ENCODE results near the gene ARHGEF17. TPM values are rescaled to one million over a fixed set of nuclear protein-coding genes. Genes with fewer than 3 reads are reported as not detected.

The ARHGEF17 gene
- total and polyA plus RNA-seq, 2 of the 13 experiments (the other 11 are each of a cell fraction or from before 2014, with no cell fraction given), result 10.7 to 28.8 TPM

DNA sequence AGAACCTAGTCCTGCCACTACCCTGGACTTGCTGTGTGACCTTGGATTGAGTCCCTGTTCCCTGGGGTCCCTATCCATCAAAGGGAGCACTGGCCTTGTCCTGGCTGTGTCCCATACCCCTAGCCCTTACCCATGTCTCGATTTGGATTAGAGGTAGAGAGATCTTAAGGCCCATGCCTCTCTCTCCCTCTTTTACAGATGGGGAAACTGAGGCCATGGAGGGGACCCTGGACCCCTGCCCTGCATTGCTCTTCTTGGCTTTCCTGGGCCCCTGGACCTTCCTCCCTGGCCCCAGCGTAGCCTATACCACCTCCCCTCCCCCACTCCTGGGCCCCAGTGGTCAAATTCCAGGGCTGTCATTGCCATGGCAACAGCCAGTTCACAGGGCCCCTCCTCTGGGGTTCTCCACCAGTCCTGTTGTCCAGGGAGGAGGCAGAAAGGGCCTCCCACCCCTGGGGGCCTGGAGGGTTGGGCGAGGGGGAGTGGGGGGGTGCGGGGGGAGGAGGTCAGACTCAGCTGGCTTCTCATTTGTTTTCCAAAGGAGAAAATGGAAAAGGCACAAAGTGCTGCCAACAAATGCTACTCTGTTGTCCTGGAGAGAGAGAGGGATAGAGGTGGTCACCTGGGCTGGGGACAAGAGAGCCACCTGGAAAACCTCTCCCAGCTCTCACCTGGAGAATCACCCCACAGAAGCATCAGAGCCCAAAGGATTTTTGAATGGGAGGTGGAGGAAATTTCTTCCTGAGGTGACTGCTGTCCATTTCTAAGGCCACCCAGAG is 23.3 kb downstream of the ARHGEF17 start (continued):
- TF ChIP-seq, protein P1, sequence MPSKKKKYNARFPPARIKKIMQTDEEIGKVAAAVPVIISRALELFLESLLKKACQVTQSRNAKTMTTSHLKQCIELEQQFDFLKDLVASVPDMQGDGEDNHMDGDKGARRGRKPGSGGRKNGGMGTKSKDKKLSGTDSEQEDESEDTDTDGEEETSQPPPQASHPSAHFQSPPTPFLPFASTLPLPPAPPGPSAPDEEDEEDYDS (CRISPR knock-in tag; IDR thresholded peaks at IDR 0.05), result peak; percentile 36; the same call in 1 of the 2 replicates
- peak; percentile 45; the same call in 1 of the 2 replicates for TF ChIP-seq CHD4 (IDR thresholded peaks at IDR 0.05; ENCODE audit: borderline replicate concordance, low read length)
- peak; percentile 92; the same call in 1 of the 2 replicates for TF ChIP-seq U2AF2 (IDR thresholded peaks at IDR 0.05; ENCODE audit: low read depth, low read length)
- TF ChIP-seq RFX5 (IDR thresholded peaks at IDR 0.05; ENCODE audit: low read depth, low read length), result peak; percentile 62; the same call in 1 of the 2 replicates
- TF ChIP-seq, protein P2, sequence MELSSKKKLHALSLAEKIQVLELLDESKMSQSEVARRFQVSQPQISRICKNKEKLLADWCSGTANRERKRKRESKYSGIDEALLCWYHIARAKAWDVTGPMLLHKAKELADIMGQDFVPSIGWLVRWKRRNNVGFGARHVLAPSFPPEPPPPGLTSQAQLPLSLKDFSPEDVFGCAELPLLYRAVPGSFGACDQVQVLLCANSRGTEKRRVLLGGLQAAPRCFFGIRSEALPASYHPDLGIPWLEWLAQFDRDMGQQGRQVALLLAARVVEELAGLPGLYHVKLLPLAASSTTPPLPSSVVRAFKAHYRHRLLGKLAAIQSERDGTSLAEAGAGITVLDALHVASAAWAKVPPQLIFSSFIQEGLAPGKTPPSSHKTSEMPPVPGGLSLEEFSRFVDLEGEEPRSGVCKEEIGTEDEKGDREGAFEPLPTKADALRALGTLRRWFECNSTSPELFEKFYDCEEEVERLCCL (CRISPR knock-in tag; IDR thresholded peaks at IDR 0.05; ENCODE audit: borderline replicate concordance), result no peak
- no peak for TF ChIP-seq KDM3A (CRISPR knock-in tag; IDR thresholded peaks at IDR 0.05; ENCODE audit: low read depth)
- 0 out of 2 replicates have a peak, but pooled peaks have one; percentile 26 for TF ChIP-seq MIXL1 (CRISPR knock-in tag; IDR thresholded peaks at IDR 0.05)
- peak; percentile 94 for TF ChIP-seq TARDBP (CRISPR knock-in tag; IDR thresholded peaks at IDR 0.05)
- peak; percentile 95 for TF ChIP-seq HNF4A (CRISPR knock-in tag; IDR thresholded peaks at IDR 0.05)
- TF ChIP-seq PPARG (CRISPR knock-in tag; conservative IDR thresholded peaks at IDR 0.05), result peak; percentile 57; the same call in 1 of the 2 replicates
- peak; percentile 24; the same call in 1 of the 2 replicates for TF ChIP-seq ZNF329 (CRISPR knock-in tag; IDR thresholded peaks at IDR 0.05; ENCODE audit: low read depth)
- TF ChIP-seq MED8 (CRISPR knock-in tag; IDR thresholded peaks at IDR 0.05; ENCODE audit: insufficient replicate concordance), result peak; percentile 35
- peak; percentile 76 for TF ChIP-seq RXRA (CRISPR knock-in tag; IDR thresholded peaks at IDR 0.05)
- peak; percentile 85 for TF ChIP-seq NCOR1 (IDR thresholded peaks at IDR 0.05; ENCODE audit: borderline replicate concordance, low read length)
- TF ChIP-seq ZSCAN30 (CRISPR knock-in tag; IDR thresholded peaks at IDR 0.05), result no peak
- no peak for TF ChIP-seq MEF2D (CRISPR knock-in tag; IDR thresholded peaks at IDR 0.05)
- TF ChIP-seq ZNF572 (CRISPR knock-in tag; IDR thresholded peaks at IDR 0.05), result 0 out of 2 replicates have a peak, but pooled peaks have one; percentile 57
- peak; percentile 68; the same call in 1 of the 2 replicates for TF ChIP-seq ZNF709 (CRISPR knock-in tag; IDR thresholded peaks at IDR 0.05)
- TF ChIP-seq, protein P3, sequence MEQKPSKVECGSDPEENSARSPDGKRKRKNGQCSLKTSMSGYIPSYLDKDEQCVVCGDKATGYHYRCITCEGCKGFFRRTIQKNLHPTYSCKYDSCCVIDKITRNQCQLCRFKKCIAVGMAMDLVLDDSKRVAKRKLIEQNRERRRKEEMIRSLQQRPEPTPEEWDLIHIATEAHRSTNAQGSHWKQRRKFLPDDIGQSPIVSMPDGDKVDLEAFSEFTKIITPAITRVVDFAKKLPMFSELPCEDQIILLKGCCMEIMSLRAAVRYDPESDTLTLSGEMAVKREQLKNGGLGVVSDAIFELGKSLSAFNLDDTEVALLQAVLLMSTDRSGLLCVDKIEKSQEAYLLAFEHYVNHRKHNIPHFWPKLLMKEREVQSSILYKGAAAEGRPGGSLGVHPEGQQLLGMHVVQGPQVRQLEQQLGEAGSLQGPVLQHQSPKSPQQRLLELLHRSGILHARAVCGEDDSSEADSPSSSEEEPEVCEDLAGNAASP (CRISPR knock-in tag; IDR thresholded peaks at IDR 0.05; ENCODE audit: borderline replicate concordance), result peak; percentile 60; the same call in 1 of the 2 replicates
- TF ChIP-seq, protein P4, sequence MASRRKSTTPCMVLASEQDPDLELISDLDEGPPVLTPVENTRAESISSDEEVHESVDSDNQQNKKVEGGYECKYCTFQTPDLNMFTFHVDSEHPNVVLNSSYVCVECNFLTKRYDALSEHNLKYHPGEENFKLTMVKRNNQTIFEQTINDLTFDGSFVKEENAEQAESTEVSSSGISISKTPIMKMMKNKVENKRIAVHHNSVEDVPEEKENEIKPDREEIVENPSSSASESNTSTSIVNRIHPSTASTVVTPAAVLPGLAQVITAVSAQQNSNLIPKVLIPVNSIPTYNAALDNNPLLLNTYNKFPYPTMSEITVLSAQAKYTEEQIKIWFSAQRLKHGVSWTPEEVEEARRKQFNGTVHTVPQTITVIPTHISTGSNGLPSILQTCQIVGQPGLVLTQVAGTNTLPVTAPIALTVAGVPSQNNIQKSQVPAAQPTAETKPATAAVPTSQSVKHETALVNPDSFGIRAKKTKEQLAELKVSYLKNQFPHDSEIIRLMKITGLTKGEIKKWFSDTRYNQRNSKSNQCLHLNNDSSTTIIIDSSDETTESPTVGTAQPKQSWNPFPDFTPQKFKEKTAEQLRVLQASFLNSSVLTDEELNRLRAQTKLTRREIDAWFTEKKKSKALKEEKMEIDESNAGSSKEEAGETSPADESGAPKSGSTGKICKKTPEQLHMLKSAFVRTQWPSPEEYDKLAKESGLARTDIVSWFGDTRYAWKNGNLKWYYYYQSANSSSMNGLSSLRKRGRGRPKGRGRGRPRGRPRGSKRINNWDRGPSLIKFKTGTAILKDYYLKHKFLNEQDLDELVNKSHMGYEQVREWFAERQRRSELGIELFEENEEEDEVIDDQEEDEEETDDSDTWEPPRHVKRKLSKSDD (CRISPR knock-in tag; IDR thresholded peaks at IDR 0.05; ENCODE audit: low read depth), result 0 out of 2 replicates have a peak, but pooled peaks have one; percentile 53
- TF ChIP-seq SAP130 (CRISPR knock-in tag; IDR thresholded peaks at IDR 0.05; ENCODE audit: low read depth), result peak; percentile 78
- peak; percentile 73 for TF ChIP-seq ZSCAN29 (CRISPR knock-in tag; conservative IDR thresholded peaks at IDR 0.05)
- no peak for TF ChIP-seq ZNF75D (CRISPR knock-in tag; IDR thresholded peaks at IDR 0.05; ENCODE audit: borderline replicate concordance)
- TF ChIP-seq CHD2 (IDR thresholded peaks at IDR 0.05; ENCODE audit: low read depth, low read length), result peak; percentile 72
- no peak for TF ChIP-seq ZNF382 (CRISPR knock-in tag; IDR thresholded peaks at IDR 0.05; ENCODE audit: borderline replicate concordance)

All from HepG2 (cell line).